ENCODE data around the gene ROBO1.

ROBO1 gene

GRCh38 chr3:78834910-78835309 is 932.9 kb downstream of the ROBO1 start:
- no peak for DNase-seq (ENCODE audit: low read depth)

GRCh38 chr3:78832785-78833204 is 935.0 kb downstream of the ROBO1 start:
- DNase-seq (ENCODE audit: low read depth): no peak

GRCh38 chr3:78831446-78831972 is 936.3 kb downstream of the ROBO1 start:
- no peak for DNase-seq (ENCODE audit: low read depth)

DNA sequence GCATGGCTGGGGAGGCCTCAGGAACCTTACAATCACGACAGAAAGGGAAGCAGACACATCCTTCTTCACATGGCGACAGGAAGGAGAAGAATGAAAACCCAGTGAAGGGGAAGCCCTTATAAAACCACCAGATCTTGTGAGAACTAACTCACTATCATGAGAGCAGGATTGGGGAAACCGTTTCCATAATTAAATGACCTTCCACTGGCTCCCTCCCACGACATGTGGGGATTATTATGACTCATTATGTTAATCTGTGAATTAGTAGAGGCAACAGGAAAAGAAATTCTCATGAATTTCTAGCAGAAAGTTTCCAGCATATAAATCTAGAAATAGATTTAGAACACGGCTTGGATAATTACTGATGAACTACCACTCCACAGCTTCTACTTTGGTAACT is 937.3 kb downstream of the ROBO1 start:
- DNase-seq (ENCODE audit: low read depth): no peak

DNA sequence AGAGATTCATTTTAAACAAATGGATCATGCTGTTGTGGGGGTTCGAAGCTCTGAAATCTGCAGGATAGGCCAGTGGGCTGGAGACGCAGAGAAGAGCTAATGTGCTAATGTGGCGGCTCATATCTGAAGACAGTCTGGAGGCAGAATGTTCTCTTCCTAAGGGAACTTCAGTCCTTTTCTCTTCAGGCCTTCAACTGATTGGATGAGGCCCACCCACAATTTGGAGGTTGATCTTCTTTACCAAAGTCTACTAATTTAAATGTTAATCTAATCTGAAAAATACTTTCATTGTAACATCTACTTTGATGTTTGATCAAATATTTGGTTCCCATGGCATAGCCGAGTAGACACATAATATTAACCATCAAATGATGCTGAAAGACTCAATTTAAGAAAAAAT is 940.2 kb downstream of the ROBO1 start:
- no peak for DNase-seq (ENCODE audit: low read depth)

DNA sequence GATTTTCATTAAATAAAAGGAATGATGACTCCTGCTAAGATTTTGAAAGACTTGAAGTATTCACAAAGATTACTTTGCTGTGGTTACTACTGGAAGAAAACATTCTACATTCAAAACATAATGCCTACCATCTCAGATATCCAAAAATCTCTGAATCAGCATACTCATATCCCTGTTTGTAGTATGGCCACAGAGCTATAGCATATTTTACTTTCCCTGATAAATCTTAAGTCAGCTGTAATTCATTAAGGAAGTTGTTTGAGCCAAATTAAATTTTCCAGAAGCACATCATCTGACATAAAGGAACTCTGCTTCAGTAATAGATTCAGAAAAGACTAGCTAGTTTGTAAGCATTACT is 942.0 kb downstream of the ROBO1 start:
- no peak for DNase-seq (ENCODE audit: low read depth)

DNA sequence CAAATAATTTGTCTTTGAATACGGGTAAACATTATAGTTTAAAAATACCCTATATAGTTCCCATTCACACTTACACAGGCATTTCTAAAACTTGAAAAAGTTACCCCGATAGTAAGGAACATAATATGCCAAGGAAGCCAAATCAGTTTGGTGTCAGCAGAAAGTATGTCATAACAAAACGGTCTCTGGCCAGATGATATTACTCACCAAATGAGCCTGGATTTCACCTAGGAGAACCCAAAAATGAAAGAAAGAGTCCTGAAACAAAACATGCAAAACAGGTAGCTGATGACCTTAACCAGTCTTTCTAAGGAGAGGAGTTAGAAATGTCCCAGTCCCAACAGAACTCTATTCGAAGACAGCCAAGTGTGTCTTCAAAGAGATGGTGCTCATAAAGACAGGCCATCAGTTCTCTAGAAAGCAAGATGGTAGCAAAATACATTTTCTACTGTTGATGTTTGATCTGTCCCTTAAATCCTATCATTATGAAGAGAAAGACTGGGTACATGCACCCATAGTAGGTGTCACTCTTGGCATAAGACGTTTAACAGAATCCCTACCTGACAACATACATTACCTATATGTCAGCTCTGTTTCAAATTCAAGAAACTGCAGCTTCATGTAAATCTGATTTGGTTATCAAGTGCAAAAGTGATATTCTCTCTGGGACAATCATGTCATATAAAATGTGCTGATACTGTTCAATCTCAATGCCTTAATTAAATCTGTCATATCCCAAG is 942.5 kb downstream of the ROBO1 start:
- no peak for DNase-seq (ENCODE audit: low read depth)

DNA sequence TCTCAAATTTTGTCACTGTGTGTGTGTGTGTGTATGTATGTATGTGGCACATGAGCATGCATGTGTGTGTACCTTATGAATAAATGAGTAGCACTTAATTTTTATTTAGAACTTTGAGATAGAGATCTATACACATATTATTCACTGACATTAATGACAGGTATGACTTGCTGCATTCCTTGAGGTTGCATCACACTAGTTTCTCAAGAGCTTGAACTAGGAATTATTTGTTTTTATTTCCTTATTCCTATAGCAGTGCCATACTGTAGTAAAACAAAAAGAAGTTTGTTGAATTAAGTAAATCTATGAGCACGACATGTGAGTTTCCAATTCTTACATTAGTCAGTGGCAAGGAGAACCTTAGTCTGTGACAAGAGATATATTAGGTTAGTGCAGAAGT is 943.9 kb downstream of the ROBO1 start:
- DNase-seq (ENCODE audit: low read depth): no peak

DNA sequence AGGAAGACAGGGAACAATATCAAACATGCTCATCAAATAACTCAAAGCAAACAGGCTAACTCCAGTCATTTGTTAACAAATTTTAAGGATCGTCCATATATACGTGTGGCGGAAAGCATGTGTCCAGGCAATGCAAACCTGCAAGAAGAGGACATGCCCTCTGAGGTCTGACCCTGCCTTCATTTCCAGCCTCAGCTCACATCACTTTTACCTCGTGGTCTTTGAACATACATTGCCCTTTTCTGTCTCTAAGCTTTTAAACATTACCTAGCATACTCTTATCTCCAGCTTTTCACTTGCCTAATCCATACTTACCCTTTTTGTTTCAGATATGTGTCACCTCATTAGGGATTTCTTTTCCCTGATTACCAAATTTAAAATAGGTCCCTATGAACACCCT is 944.4 kb downstream of the ROBO1 start:
- no peak for DNase-seq (ENCODE audit: low read depth)

DNA sequence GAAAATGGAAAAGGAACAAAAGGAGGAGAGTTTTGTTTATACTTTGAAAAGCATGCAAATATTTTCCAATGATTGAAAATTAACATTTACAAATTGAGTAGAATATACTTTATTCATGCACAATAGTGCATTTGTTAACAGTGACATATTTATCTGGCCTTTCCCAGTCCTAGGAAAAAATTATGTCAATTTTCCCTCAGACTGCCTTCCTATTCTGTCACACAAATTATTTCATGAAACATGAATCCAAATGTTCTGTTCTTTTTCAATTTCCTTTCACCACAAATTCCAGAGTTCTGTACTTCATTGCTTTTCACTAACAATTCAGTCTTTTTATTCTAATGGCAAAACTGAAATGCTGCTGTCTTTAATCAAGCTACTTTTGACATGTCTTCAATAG is 945.1 kb downstream of the ROBO1 start:
- no peak for DNase-seq (ENCODE audit: low read depth)

GRCh38 chr3:78820542-78820941 is 947.3 kb downstream of the ROBO1 start:
- no peak for DNase-seq (ENCODE audit: low read depth)

- no peak for DNase-seq (ENCODE audit: low read depth)
These were observed 949.4 kb downstream of the ROBO1 start for GRCh38 chr3:78818161-78818985.

- no peak for DNase-seq (ENCODE audit: low read depth)
These were observed 952.8 kb downstream of the ROBO1 start for GRCh38 chr3:78814893-78815562.

DNA sequence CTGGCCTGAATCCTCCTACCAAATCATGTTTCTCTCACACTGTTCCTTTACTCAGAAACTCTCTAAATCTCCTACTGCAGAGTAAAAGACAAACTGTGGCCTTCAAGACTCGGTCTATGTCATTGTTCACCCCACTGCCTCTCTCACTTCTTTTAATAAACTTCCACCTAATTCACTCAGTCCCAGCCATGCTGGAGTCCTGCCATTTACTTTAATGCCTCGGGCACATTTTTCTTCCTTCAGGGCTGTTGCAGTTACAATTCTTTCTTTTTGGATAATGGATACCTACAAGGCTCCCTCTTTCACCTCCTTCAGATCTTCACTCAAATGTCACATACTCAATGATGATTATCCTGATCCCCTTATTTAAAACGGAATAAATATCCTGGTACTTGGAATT is 955.6 kb downstream of the ROBO1 start:
- no peak for DNase-seq (ENCODE audit: low read depth)

GRCh38 chr3:78809966-78810365 is 957.8 kb downstream of the ROBO1 start:
- DNase-seq (ENCODE audit: low read depth): no peak

DNA sequence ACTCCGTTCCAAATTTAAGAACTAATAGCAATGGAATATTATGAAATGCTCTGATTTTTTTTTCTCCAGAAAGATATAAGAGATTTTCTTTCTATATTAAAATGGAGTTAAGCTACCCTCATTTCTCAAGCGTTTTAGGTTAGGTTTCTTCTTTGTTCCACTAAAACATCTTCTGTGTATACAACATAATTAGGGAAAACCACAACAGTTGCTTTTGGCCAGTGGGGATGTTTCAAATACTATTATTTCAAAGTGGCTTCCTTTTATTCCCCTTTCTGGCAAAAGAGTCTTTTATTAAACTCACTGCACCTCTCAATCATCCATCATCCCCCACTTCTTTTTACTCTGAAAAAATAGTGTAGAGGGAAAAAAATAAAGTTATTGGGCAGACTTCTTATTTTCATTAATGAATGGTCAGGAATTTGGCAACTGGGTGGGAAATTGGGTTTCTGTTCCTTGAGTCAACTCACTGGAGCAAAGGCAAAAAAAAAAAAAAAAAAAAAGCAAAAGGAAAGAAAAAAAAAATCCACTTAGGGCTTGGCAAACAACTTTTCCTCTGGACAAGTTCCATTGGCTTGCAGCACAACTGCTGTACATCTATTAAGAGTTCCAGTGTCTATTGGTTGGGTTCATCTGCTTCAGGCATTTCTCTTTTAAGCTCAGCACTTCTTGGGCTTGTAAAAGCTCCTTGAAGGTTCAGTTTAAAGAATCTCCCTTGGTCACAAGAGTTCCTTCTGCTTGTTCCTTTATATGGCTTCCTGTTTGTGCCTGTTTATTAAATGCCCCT is 963.4 kb downstream of the ROBO1 start:
- DNase-seq (ENCODE audit: low read depth): no peak

- DNase-seq (ENCODE audit: low read depth): no peak
These were observed 965.3 kb downstream of the ROBO1 start for GRCh38 chr3:78802562-78802930.

- DNase-seq (ENCODE audit: low read depth): no peak
These were observed 965.8 kb downstream of the ROBO1 start for GRCh38 chr3:78801926-78802561.

GRCh38 chr3:78799681-78800080 is 968.1 kb downstream of the ROBO1 start:
- DNase-seq (ENCODE audit: low read depth): no peak

GRCh38 chr3:78798266-78798832 is 969.4 kb downstream of the ROBO1 start:
- no peak for DNase-seq (ENCODE audit: low read depth)

- DNase-seq (ENCODE audit: low read depth): no peak
These were observed 973.4 kb downstream of the ROBO1 start for GRCh38 chr3:78794431-78794830.
